ENCODE measurements around the gene TRAK1. TPM values are rescaled to one million over a fixed set of nuclear protein-coding genes. Genes with fewer than 3 reads are reported as not detected.

Gene TRAK1
- total and polyA plus RNA-seq, 4 donors: 18.2 to 65.4 (median 32.5) TPM

GRCh38 chr3:42123012-42123581, 31.9 kb downstream of the TRAK1 start:
- Histone ChIP-seq H3K9me3 (ENCODE audit: control insufficient read depth in 4 of 4, insufficient read depth in 3 of 4, low read length in 3 of 4) (no peaks in the 10 kb centered on the region), H3K4me1 (ENCODE audit: control insufficient read depth in 5 of 5, insufficient read depth in 5 of 5, low read length in 5 of 5) (peaks cover 0 to 29% (median 0%) of the 10 kb centered on the region in 5 donors), H3K27me3 (ENCODE audit: control insufficient read depth in 3 of 3, insufficient read depth in 3 of 3, low read length in 2 of 3) (no peaks in the 10 kb centered on the region), H3K4me3 (no peak overlapping the region), H3K9ac (ENCODE audit: insufficient read depth in 1 of 2, low read length in 2 of 2) (no peak overlapping the region), H3K27ac (ENCODE audit: low read depth in 1 of 2, low read length in 1 of 2) (peak overlapping the region; percentile 27 to 65), H3K36me3 (ENCODE audit: control insufficient read depth in 4 of 4, insufficient read depth in 4 of 4, low read length in 4 of 4) (peaks cover 0 to 8% (median 2%) of the 10 kb centered on the region in 4 donors)
- TF ChIP-seq CTCF (IDR thresholded peaks at IDR 0.05; ENCODE audit: control extremely low read depth, extremely low read depth): no peak
- 62 to 66% methylated on average over 8 of the region's 8 CpGs for WGBS, 2 donors
- DNase-seq (no peak), ATAC-seq (ENCODE audit: insufficient read depth, low FRiP score) (no peak)

- 96 to 97% methylated on average over 5 of the region's 5 CpGs for WGBS, 2 donors
- Histone ChIP-seq H3K4me3 (no peak overlapping the region), H3K9ac (ENCODE audit: insufficient read depth in 1 of 2, low read length in 2 of 2) (no peak overlapping the region), H3K36me3 (ENCODE audit: control insufficient read depth in 4 of 4, insufficient read depth in 4 of 4, low read length in 4 of 4) (peaks cover 0 to 8% (median 2%) of the 10 kb centered on the region in 4 donors), H3K27ac (ENCODE audit: low read depth in 1 of 2, low read length in 1 of 2) (no peak overlapping the region), H3K9me3 (ENCODE audit: control insufficient read depth in 4 of 4, insufficient read depth in 3 of 4, low read length in 3 of 4) (no peaks in the 10 kb centered on the region), H3K27me3 (ENCODE audit: control insufficient read depth in 3 of 3, insufficient read depth in 3 of 3, low read length in 2 of 3) (no peaks in the 10 kb centered on the region), H3K4me1 (ENCODE audit: control insufficient read depth in 5 of 5, insufficient read depth in 5 of 5, low read length in 5 of 5) (peaks cover 0 to 27% (median 0%) of the 10 kb centered on the region in 5 donors)
- DNase-seq (no peak), ATAC-seq (ENCODE audit: insufficient read depth, low FRiP score) (no peak)
- no peak for TF ChIP-seq CTCF (IDR thresholded peaks at IDR 0.05; ENCODE audit: control extremely low read depth, extremely low read depth)
Observed at GRCh38 chr3:42123824-42124658, 32.9 kb downstream of the TRAK1 start.

- no peak for TF ChIP-seq CTCF (IDR thresholded peaks at IDR 0.05; ENCODE audit: control extremely low read depth, extremely low read depth)
- H3K4me3 ChIP-seq: no peak overlapping the region
- peaks cover 0 to 8% (median 2%) of the 10 kb centered on the region in 4 donors for H3K36me3 ChIP-seq (ENCODE audit: control insufficient read depth in 4 of 4, insufficient read depth in 4 of 4, low read length in 4 of 4)
- no peaks in the 10 kb centered on the region for H3K27me3 ChIP-seq (ENCODE audit: control insufficient read depth in 3 of 3, insufficient read depth in 3 of 3, low read length in 2 of 3)
- no peak overlapping the region for H3K27ac ChIP-seq (ENCODE audit: low read depth in 1 of 2, low read length in 1 of 2)
- WGBS, 2 donors: 95 to 97% methylated on average over 3 of the region's 3 CpGs
- no peaks in the 10 kb centered on the region for H3K9me3 ChIP-seq (ENCODE audit: control insufficient read depth in 4 of 4, insufficient read depth in 3 of 4, low read length in 3 of 4)
- no peak for ATAC-seq (ENCODE audit: insufficient read depth, low FRiP score)
- H3K4me1 ChIP-seq (ENCODE audit: control insufficient read depth in 5 of 5, insufficient read depth in 5 of 5, low read length in 5 of 5): peaks cover 0 to 22% (median 0%) of the 10 kb centered on the region in 5 donors
- no peak for DNase-seq
- no peak overlapping the region for H3K9ac ChIP-seq (ENCODE audit: insufficient read depth in 1 of 2, low read length in 2 of 2)
Observed at GRCh38 chr3:42127226-42127625, 36.1 kb downstream of the TRAK1 start.

Data from lung (tissue), 12 donors.